ENCODE results near the gene LCTL. TPM values are rescaled to one million over a fixed set of nuclear protein-coding genes. Genes with fewer than 3 reads are reported as not detected.

LCTL gene
- total and polyA plus RNA-seq, 2 of the 8 experiments (the other 6 are each of a cell fraction or from before 2014, with no cell fraction given) = 5.5 to 6.2 TPM

- TF ChIP-seq EZH2 (IDR thresholded peaks at IDR 0.05; ENCODE audit: low read depth, low read length, severe bottlenecking) (no peak), JUN (IDR thresholded peaks at IDR 0.05; ENCODE audit: low read depth, low read length) (no peak), SAP30 (IDR thresholded peaks at IDR 0.05; ENCODE audit: insufficient read depth, insufficient replicate concordance, low read length) (no peak), SP4 (IDR thresholded peaks at IDR 0.05; ENCODE audit: low read length) (no peak)
These were observed 8.8 kb upstream of the LCTL start (continued) for GRCh38 chr15:66574596-66574950.

Measured in H1 (cell line).